ENCODE measurements around the gene SCYL2.

DNA sequence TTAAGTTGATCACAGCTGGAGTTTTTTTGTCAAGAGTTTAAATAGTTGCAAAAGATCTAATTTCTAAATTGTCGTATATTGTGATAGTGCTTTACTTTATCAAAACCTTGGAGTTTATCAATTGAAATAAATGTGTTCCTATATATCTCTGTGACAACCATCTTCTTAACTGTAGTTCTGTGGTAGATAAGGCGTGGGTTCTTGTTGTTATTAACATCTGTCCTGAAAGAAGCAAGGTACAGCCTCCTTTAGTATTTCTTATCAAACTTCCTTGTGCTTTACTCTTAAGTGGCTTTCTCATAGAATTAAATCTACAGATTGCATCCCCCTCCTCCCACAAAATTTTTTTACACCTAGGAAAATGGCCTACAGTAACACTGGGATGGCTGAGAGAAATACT, 7.3 kb downstream of the SCYL2 start:
- no peak for TF ChIP-seq SATB2 (CRISPR knock-in tag; IDR thresholded peaks at IDR 0.05)
- TF ChIP-seq ZNF343 (CRISPR knock-in tag; IDR thresholded peaks at IDR 0.05) = no peak
- TF ChIP-seq, protein P1, sequence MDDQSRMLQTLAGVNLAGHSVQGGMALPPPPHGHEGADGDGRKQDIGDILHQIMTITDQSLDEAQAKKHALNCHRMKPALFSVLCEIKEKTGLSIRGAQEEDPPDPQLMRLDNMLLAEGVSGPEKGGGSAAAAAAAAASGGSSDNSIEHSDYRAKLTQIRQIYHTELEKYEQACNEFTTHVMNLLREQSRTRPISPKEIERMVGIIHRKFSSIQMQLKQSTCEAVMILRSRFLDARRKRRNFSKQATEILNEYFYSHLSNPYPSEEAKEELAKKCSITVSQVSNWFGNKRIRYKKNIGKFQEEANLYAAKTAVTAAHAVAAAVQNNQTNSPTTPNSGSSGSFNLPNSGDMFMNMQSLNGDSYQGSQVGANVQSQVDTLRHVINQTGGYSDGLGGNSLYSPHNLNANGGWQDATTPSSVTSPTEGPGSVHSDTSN (CRISPR knock-in tag; IDR thresholded peaks at IDR 0.05; ENCODE audit: borderline replicate concordance) = no peak
- no peak for TF ChIP-seq PRPF4 (IDR thresholded peaks at IDR 0.05; ENCODE audit: low read depth, low read length, poor library complexity, severe bottlenecking)
- TF ChIP-seq, protein P2, sequence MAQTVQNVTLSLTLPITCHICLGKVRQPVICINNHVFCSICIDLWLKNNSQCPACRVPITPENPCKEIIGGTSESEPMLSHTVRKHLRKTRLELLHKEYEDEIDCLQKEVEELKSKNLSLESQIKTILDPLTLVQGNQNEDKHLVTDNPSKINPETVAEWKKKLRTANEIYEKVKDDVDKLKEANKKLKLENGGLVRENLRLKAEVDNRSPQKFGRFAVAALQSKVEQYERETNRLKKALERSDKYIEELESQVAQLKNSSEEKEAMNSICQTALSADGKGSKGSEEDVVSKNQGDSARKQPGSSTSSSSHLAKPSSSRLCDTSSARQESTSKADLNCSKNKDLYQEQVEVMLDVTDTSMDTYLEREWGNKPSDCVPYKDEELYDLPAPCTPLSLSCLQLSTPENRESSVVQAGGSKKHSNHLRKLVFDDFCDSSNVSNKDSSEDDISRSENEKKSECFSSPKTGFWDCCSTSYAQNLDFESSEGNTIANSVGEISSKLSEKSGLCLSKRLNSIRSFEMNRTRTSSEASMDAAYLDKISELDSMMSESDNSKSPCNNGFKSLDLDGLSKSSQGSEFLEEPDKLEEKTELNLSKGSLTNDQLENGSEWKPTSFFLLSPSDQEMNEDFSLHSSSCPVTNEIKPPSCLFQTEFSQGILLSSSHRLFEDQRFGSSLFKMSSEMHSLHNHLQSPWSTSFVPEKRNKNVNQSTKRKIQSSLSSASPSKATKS (CRISPR knock-in tag; IDR thresholded peaks at IDR 0.05) = no peak
- TF ChIP-seq, protein P3, sequence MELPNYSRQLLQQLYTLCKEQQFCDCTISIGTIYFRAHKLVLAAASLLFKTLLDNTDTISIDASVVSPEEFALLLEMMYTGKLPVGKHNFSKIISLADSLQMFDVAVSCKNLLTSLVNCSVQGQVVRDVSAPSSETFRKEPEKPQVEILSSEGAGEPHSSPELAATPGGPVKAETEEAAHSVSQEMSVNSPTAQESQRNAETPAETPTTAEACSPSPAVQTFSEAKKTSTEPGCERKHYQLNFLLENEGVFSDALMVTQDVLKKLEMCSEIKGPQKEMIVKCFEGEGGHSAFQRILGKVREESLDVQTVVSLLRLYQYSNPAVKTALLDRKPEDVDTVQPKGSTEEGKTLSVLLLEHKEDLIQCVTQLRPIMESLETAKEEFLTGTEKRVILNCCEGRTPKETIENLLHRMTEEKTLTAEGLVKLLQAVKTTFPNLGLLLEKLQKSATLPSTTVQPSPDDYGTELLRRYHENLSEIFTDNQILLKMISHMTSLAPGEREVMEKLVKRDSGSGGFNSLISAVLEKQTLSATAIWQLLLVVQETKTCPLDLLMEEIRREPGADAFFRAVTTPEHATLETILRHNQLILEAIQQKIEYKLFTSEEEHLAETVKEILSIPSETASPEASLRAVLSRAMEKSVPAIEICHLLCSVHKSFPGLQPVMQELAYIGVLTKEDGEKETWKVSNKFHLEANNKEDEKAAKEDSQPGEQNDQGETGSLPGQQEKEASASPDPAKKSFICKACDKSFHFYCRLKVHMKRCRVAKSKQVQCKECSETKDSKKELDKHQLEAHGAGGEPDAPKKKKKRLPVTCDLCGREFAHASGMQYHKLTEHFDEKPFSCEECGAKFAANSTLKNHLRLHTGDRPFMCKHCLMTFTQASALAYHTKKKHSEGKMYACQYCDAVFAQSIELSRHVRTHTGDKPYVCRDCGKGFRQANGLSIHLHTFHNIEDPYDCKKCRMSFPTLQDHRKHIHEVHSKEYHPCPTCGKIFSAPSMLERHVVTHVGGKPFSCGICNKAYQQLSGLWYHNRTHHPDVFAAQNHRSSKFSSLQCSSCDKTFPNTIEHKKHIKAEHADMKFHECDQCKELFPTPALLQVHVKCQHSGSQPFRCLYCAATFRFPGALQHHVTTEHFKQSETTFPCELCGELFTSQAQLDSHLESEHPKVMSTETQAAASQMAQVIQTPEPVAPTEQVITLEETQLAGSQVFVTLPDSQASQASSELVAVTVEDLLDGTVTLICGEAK (IDR thresholded peaks at IDR 0.05) = no peak
- TF ChIP-seq, protein P3 (CRISPR knock-in tag; IDR thresholded peaks at IDR 0.05) = no peak
- TF ChIP-seq, protein P4, sequence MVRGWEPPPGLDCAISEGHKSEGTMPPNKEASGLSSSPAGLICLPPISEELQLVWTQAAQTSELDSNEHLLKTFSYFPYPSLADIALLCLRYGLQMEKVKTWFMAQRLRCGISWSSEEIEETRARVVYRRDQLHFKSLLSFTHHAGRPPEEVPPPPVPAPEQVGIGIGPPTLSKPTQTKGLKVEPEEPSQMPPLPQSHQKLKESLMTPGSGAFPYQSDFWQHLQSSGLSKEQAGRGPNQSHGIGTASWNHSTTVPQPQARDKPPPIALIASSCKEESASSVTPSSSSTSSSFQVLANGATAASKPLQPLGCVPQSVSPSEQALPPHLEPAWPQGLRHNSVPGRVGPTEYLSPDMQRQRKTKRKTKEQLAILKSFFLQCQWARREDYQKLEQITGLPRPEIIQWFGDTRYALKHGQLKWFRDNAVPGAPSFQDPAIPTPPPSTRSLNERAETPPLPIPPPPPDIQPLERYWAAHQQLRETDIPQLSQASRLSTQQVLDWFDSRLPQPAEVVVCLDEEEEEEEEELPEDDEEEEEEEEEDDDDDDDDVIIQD (CRISPR knock-in tag; IDR thresholded peaks at IDR 0.05; ENCODE audit: low read depth) = no peak
- TF ChIP-seq SMC3 (IDR thresholded peaks at IDR 0.05; ENCODE audit: low read length) = no peak
- TF ChIP-seq, protein P5, sequence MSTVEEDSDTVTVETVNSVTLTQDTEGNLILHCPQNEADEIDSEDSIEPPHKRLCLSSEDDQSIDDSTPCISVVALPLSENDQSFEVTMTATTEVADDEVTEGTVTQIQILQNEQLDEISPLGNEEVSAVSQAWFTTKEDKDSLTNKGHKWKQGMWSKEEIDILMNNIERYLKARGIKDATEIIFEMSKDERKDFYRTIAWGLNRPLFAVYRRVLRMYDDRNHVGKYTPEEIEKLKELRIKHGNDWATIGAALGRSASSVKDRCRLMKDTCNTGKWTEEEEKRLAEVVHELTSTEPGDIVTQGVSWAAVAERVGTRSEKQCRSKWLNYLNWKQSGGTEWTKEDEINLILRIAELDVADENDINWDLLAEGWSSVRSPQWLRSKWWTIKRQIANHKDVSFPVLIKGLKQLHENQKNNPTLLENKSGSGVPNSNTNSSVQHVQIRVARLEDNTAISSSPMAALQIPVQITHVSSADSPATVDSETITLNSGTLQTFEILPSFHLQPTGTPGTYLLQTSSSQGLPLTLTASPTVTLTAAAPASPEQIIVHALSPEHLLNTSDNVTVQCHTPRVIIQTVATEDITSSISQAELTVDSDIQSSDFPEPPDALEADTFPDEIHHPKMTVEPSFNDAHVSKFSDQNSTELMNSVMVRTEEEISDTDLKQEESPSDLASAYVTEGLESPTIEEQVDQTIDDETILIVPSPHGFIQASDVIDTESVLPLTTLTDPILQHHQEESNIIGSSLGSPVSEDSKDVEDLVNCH (CRISPR knock-in tag; IDR thresholded peaks at IDR 0.05) = no peak
- no peak for TF ChIP-seq CHD2 (IDR thresholded peaks at IDR 0.05; ENCODE audit: low read depth, low read length)

Measured in HepG2 (cell line).